A204.1 (cell line): ENCODE measurements around the gene TP53TG3D.
"Not testable (repeated sequence)": the region's sequence is repeated elsewhere in the genome, so short reads cannot be mapped to it uniquely, and the experiment has no call there.

Experiments used
- FAIRE-seq: peaks from 2 replicates; lab custom pipeline; 2012; peaks lifted over from hg19 to GRCh38; lab: Jason Lieb, UNC

Gene TP53TG3D

GRCh38 chr16:32252986-32253385 lies at the start of gene TP53TG3D:
Gene TP53TG3D, plus strand, starts transcription at chr16:32253286. Its CDS starts 68 bp downstream, at chr16:32253354.
- not testable (repeated sequence) for FAIRE-seq

- not testable (repeated sequence) for FAIRE-seq
Measured at GRCh38 chr16:32253507-32253906, 421 bp downstream of the TP53TG3D start.

GRCh38 chr16:32261526-32261925 lies 8.4 kb downstream of the TP53TG3D start:
- not testable (repeated sequence) for FAIRE-seq

- FAIRE-seq, result not testable (repeated sequence)
Measured at GRCh38 chr16:32263552-32263951, 10.5 kb downstream of the TP53TG3D start.

- not testable (repeated sequence) for FAIRE-seq
Measured at GRCh38 chr16:32281910-32282309, 28.8 kb downstream of the TP53TG3D start.

GRCh38 chr16:32283024-32283423 lies 29.9 kb downstream of the TP53TG3D start:
- not testable (repeated sequence) for FAIRE-seq

- FAIRE-seq, result not testable (repeated sequence)
Measured at GRCh38 chr16:32283917-32284495, 30.9 kb downstream of the TP53TG3D start.

- FAIRE-seq, result not testable (repeated sequence)
Measured at GRCh38 chr16:32284800-32285796, 32.0 kb downstream of the TP53TG3D start.

- not testable (repeated sequence) for FAIRE-seq
Measured at GRCh38 chr16:32286193-32286592, 33.1 kb downstream of the TP53TG3D start.

GRCh38 chr16:32287743-32288142 lies 34.7 kb downstream of the TP53TG3D start:
- not testable (repeated sequence) for FAIRE-seq

- FAIRE-seq, result not testable (repeated sequence)
Measured at GRCh38 chr16:32289197-32289596, 36.1 kb downstream of the TP53TG3D start.

- not testable (repeated sequence) for FAIRE-seq
Measured at GRCh38 chr16:32302776-32303175, 49.7 kb downstream of the TP53TG3D start.
